Measurements from ENCODE around the gene ANKRD63.

DNA sequence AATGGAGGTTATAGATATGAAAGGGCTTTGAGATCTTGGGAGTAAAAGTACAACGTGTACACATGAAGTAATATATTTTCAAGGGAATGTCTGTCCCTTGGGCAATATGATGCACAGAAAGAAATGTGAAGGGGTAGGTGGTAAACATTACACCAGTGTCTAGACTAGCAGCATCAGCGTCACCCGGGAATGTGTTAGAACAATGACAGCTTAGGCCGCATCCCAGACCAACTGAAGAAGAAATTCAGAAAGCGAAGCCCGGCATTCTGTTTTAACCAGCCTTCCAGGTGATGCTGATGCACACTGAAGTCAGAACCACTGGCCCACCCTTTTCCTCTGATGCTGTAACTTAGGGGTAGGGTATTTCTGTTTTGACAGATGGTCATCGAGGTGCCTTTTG is 46.9 kb upstream of the ANKRD63 start:
- TF ChIP-seq POLR2A (IDR thresholded peaks at IDR 0.05), result no peak
- TF ChIP-seq, protein P1, sequence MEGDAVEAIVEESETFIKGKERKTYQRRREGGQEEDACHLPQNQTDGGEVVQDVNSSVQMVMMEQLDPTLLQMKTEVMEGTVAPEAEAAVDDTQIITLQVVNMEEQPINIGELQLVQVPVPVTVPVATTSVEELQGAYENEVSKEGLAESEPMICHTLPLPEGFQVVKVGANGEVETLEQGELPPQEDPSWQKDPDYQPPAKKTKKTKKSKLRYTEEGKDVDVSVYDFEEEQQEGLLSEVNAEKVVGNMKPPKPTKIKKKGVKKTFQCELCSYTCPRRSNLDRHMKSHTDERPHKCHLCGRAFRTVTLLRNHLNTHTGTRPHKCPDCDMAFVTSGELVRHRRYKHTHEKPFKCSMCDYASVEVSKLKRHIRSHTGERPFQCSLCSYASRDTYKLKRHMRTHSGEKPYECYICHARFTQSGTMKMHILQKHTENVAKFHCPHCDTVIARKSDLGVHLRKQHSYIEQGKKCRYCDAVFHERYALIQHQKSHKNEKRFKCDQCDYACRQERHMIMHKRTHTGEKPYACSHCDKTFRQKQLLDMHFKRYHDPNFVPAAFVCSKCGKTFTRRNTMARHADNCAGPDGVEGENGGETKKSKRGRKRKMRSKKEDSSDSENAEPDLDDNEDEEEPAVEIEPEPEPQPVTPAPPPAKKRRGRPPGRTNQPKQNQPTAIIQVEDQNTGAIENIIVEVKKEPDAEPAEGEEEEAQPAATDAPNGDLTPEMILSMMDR (IDR thresholded peaks at IDR 0.05), result no peak
- peak; percentile 45 for TF ChIP-seq POLR2AphosphoS5 (IDR thresholded peaks at IDR 0.05)
- TF ChIP-seq EP300 (IDR thresholded peaks at IDR 0.05), result no peak

Measured in gastroesophageal sphincter (tissue), 3 donors.